ENCODE data around the gene LRATD1. TPM values are rescaled to one million over a fixed set of nuclear protein-coding genes. Genes with fewer than 3 reads are reported as not detected.

Gene LRATD1
- total and polyA plus RNA-seq, 9 of the 15 experiments (the other 6 are each of a cell fraction or from before 2014, with no cell fraction given): 0.36 to 6.5 (median 2.8) TPM

- H3K9me1 ChIP-seq (ENCODE audit: control insufficient read depth, insufficient read depth, low read length): no peaks in the 10 kb centered on the region
- in situ Hi-C loops (cut with MboI): no loop called here
- intact Hi-C loops (cut with micrococcal nuclease): no loop called here
- no peaks in the 10 kb centered on the region for H3K9me3 ChIP-seq (replicated peaks; ENCODE audit: control insufficient read depth, insufficient read depth, low read depth, low read length)
- no peak overlapping the region for H3K4me3 ChIP-seq
- TF ChIP-seq DDX20 (tag; IDR thresholded peaks at IDR 0.05; ENCODE audit: low read depth) (no peak), ATF4 (CRISPR knock-in tag; IDR thresholded peaks at IDR 0.05) (no peak), ZNF277 (CRISPR knock-in tag; IDR thresholded peaks at IDR 0.05; ENCODE audit: borderline replicate concordance) (no peak), HMG20B (CRISPR knock-in tag; IDR thresholded peaks at IDR 0.05) (no peak), RAD51 (IDR thresholded peaks at IDR 0.05; ENCODE audit: borderline replicate concordance, low read depth) (no peak), ZNF766 (CRISPR knock-in tag; conservative IDR thresholded peaks at IDR 0.05) (no peak)
- H3K36me3 ChIP-seq (ENCODE audit: control insufficient read depth, insufficient read depth, low read length): no peaks in the 10 kb centered on the region
- no peaks in the 10 kb centered on the region for H3K27me3 ChIP-seq (ENCODE audit: control insufficient read depth in 2 of 2, insufficient read depth in 2 of 2, low read length in 2 of 2)
- no peak overlapping the region for H3K9ac ChIP-seq (ENCODE audit: insufficient read depth in 1 of 2, low read depth in 2 of 2, low read length in 2 of 2)
- no peaks in the 10 kb centered on the region for H3K79me2 ChIP-seq (ENCODE audit: control insufficient read depth, insufficient read depth, low read length)
- no peak overlapping the region for H3K4me2 ChIP-seq (ENCODE audit: insufficient read depth, low read length)
- no peaks in the 10 kb centered on the region for H3K4me1 ChIP-seq (replicated peaks in 1 of 2; ENCODE audit: control insufficient read depth in 2 of 2, insufficient read depth in 2 of 2, low read length in 2 of 2)
- FAIRE-seq (no peak), DNase-seq (ENCODE audit: extremely low read depth in 1 of 4, low spot score in 3 of 4) (no peak), ATAC-seq (no peak)
- H2AFZ ChIP-seq (ENCODE audit: low read depth, low read length): no peak overlapping the region
- CTCF ChIA-PET (ENCODE audit: low intra/inter-chr PET ratio): no interaction called here
- BruUV-seq (replicated peaks): no TSS peak
- H4K20me1 ChIP-seq (replicated peaks; ENCODE audit: control insufficient read depth, insufficient read depth, low read length): no peaks in the 10 kb centered on the region
- H3K27ac ChIP-seq (ENCODE audit: extremely low read depth, low read depth, low read length): no peak overlapping the region
- POLR2A ChIA-PET: no interaction called here
- 0% methylated on average over 1 of the region's 1 CpG for WGBS (ENCODE audit: insufficient coverage, low coverage, missing lambda C conversion rate)
Measured at GRCh38 chr2:14623237-14623636, 9.3 kb upstream of the LRATD1 start.

All from K562 (cell line).